GM12873 (cell line): ENCODE measurements around the gene CROT.

Source experiments
- CTCF ChIP-seq: IDR thresholded peaks from 2 replicates; pipeline ENCODE4 v1.5.1; 2012; ENCODE audit warnings: low read depth, mild to moderate bottlenecking, moderate library complexity, low read length, control low read depth; ENCODE audit not compliant: insufficient read depth; ENCODE audit errors: missing control alignments

CROT gene

GRCh38 chr7:87391020-87391701 lies 45.7 kb downstream of the CROT start:
- TF ChIP-seq CTCF = no peak

- TF ChIP-seq CTCF = no peak
Measured at GRCh38 chr7:87395442-87396020, 50.1 kb downstream of the CROT start.

GRCh38 chr7:87398446-87398845 lies 53.0 kb downstream of the CROT start:
- no peak for TF ChIP-seq CTCF

- TF ChIP-seq CTCF = no peak
Measured at GRCh38 chr7:87404674-87405073, 59.2 kb downstream of the CROT start.

- no peak for TF ChIP-seq CTCF
Measured at GRCh38 chr7:87411186-87411585, 65.7 kb downstream of the CROT start.

- no peak for TF ChIP-seq CTCF
Measured at GRCh38 chr7:87413029-87413428, 67.6 kb downstream of the CROT start.

- TF ChIP-seq CTCF = no peak
Measured at GRCh38 chr7:87413951-87414793, 68.7 kb downstream of the CROT start.
